Right lobe of liver (tissue), 4 donors: Measurements from ENCODE around the gene NCS1.

ENCODE experiments used
- CTCF ChIP-seq, 4 donors: fragments of 200-600 bp in 3 of 4; fragments of 450-650 bp in 1 of 4; IDR thresholded peaks; one replicate each; pipeline versions ENCODE4 v1.5.1 to v1.8.0; 2016 to 2022; ENCODE audit warnings: antibody characterized with exemption in 4 of 4, mild to moderate bottlenecking in 2 of 4
- POLR2A ChIP-seq: fragments of 450-650 bp; IDR thresholded peaks from one replicate; pipeline ENCODE4 v1.6.1; 2017; ENCODE audit warnings: antibody characterized with exemption, mild to moderate bottlenecking
- donor health status: DM: no; HTN: no; CAD: no.
- donor health status: DM: no; HTN: no; CAD: no.
- donor health status: DM: no; HTN: yes; CAD: no.

GRCh38 chr9:130195638-130196037 is 23.4 kb downstream of the NCS1 start:
- TF ChIP-seq CTCF (IDR thresholded peaks at IDR 0.05) (no peak), POLR2A (no peak)
